GM12892 (cell line): ENCODE results near the gene DDR2.

Experiments used
- POLR2A ChIP-seq: IDR thresholded peaks from 2 replicates; pipeline ENCODE4 v1.6.1; 2011; ENCODE audit warnings: low read depth, low read length, control low read depth
- POLR2AphosphoS5 ChIP-seq: IDR thresholded peaks from 2 replicates; pipeline ENCODE4 v1.6.1; 2011; ENCODE audit warnings: low read depth, low read length, control low read depth
- TAF1 ChIP-seq: IDR thresholded peaks from 2 replicates; pipeline ENCODE4 v1.6.1; 2011; ENCODE audit warnings: low read depth, mild to moderate bottlenecking, control low read depth, low read length, borderline replicate concordance

GRCh38 chr1:162823231-162823630, 191.0 kb downstream of the DDR2 start:
- TF ChIP-seq POLR2A (no peak), POLR2AphosphoS5 (no peak), TAF1 (no peak)
